Measurements from ENCODE around the gene POLR3G.
A peak's percentile ranks its signal among the peaks of the same experiment; 100 is the strongest.

The POLR3G gene

GRCh38 chr5:90474235-90475107 lies at the start of gene POLR3G, which contains the start of gene MBLAC2:
Gene POLR3G (plus strand): TSS chr5:90474864. CDS start chr5:90485568, 10,704 bp downstream.
Gene MBLAC2 (minus strand): TSS chr5:90474771. CDS start chr5:90474292, 479 bp downstream.
- peak; percentile 92 for DNase-seq

- peak; percentile 51 for DNase-seq
Measured at GRCh38 chr5:90434116-90434714, 40.4 kb upstream of the POLR3G start.

GRCh38 chr5:90437663-90438062 lies 37.0 kb upstream of the POLR3G start:
- no peak for DNase-seq

GRCh38 chr5:90438100-90438499 lies 36.6 kb upstream of the POLR3G start:
- DNase-seq = no peak

GRCh38 chr5:90440644-90441043 lies 34.0 kb upstream of the POLR3G start:
- no peak for DNase-seq

- DNase-seq = peak; percentile 36
Measured at GRCh38 chr5:90446961-90447360, 27.7 kb upstream of the POLR3G start.

- no peak for DNase-seq
Measured at GRCh38 chr5:90461288-90461687, 13.4 kb upstream of the POLR3G start.

GRCh38 chr5:90472783-90473395 lies 1.8 kb upstream of the POLR3G start:
- no peak for DNase-seq

- peak; percentile 5 for DNase-seq
Measured at GRCh38 chr5:90473396-90474234, 1.0 kb upstream of the POLR3G start.

GRCh38 chr5:90475436-90475980 lies 844 bp downstream of the POLR3G start:
- DNase-seq = no peak

GRCh38 chr5:90476391-90476790 lies 1.7 kb downstream of the POLR3G start:
- DNase-seq = no peak

- no peak for DNase-seq
Measured at GRCh38 chr5:90477073-90477472, 2.4 kb downstream of the POLR3G start.

- DNase-seq = no peak
Measured at GRCh38 chr5:90477621-90478215, 3.1 kb downstream of the POLR3G start.

- DNase-seq = peak; percentile 54
Measured at GRCh38 chr5:90479611-90480385, 5.1 kb downstream of the POLR3G start.

- DNase-seq = no peak
Measured at GRCh38 chr5:90480699-90481098, 6.0 kb downstream of the POLR3G start.

- peak; percentile 4 for DNase-seq
Measured at GRCh38 chr5:90483206-90483605, 8.5 kb downstream of the POLR3G start.

- peak; percentile 19 for DNase-seq
Measured at GRCh38 chr5:90484540-90484939, 9.9 kb downstream of the POLR3G start.

- peak; percentile 80 for DNase-seq
Measured at GRCh38 chr5:90488791-90489190, 14.1 kb downstream of the POLR3G start.

GRCh38 chr5:90494043-90494442 lies 19.4 kb downstream of the POLR3G start:
- DNase-seq = no peak

- no peak for DNase-seq
Measured at GRCh38 chr5:90495146-90495545, 20.5 kb downstream of the POLR3G start.

GRCh38 chr5:90503596-90503995 lies 28.9 kb downstream of the POLR3G start:
- DNase-seq = no peak
